Measurements from ENCODE around the gene ASIC4. TPM values are rescaled to one million over a fixed set of nuclear protein-coding genes. Genes with fewer than 3 reads are reported as not detected.
A peak's percentile ranks its signal among the peaks of the same experiment; 100 is the strongest.

Gene ASIC4
- polyA plus RNA-seq, 3 donors: not detected

GRCh38 chr2:219578811-219579613 is 64.7 kb downstream of the ASIC4 start:
- H3K27ac ChIP-seq (ENCODE audit: low read depth in 1 of 2, low read length in 2 of 2): no peak overlapping the region
- no peak overlapping the region for H3K4me3 ChIP-seq (replicated peaks in 1 of 3; ENCODE audit: low read depth in 2 of 3, low read length in 3 of 3)
- DNase-seq: peak; percentile 64 to 79 (median 76)
- no peaks in the 10 kb centered on the region for H3K36me3 ChIP-seq (replicated peaks in 1 of 2; ENCODE audit: control insufficient read depth in 1 of 2, insufficient read depth in 2 of 2, low read length in 2 of 2)
- H3K27me3 ChIP-seq (ENCODE audit: control insufficient read depth in 2 of 2, insufficient read depth in 2 of 2, low read length in 2 of 2): peaks cover 0 to 3% of the 10 kb centered on the region in 2 donors
- peaks cover 16% of the 10 kb centered on the region for H3K4me1 Mint-ChIP-seq
- H3K27ac Mint-ChIP-seq: peak overlapping the region in 6 of 7 donors; percentile 16 to 63 (median 28)
- H3K36me3 Mint-ChIP-seq: no peaks in the 10 kb centered on the region
- no peak for TF ChIP-seq CTCF (IDR thresholded peaks at IDR 0.05)
- no peaks in the 10 kb centered on the region for H4K20me1 ChIP-seq (ENCODE audit: insufficient read depth, low read length)
- H3K79me2 ChIP-seq (ENCODE audit: insufficient read depth, low read length): no peaks in the 10 kb centered on the region
- peaks cover 0 to 5% (median 0%) of the 10 kb centered on the region in 7 donors for H3K9me3 Mint-ChIP-seq
- H3K9ac ChIP-seq (ENCODE audit: insufficient read depth, low read length, poor library complexity, severe bottlenecking): no peak overlapping the region
- H3K4me1 ChIP-seq (ENCODE audit: control insufficient read depth in 1 of 2, insufficient read depth in 2 of 2, low read length in 2 of 2): peaks cover 8 to 11% of the 10 kb centered on the region in 2 donors
- intact Hi-C loops (cut with micrococcal nuclease): no loop called here
- no peaks in the 10 kb centered on the region for H3K9me3 ChIP-seq (replicated peaks in 1 of 2; ENCODE audit: control insufficient read depth in 1 of 2, insufficient read depth in 1 of 2, low read length in 2 of 2)
- 96% methylated on average over 3 of the region's 8 CpGs for WGBS (ENCODE audit: insufficient coverage)
- H3K4me2 ChIP-seq (replicated peaks; ENCODE audit: extremely low read depth, low read length, poor library complexity, severe bottlenecking): no peak overlapping the region
- peaks cover 6 to 8% (median 7%) of the 10 kb centered on the region in 3 donors for H3K27me3 Mint-ChIP-seq (ENCODE audit: low read depth in 3 of 3)
- no peak overlapping the region for H3K4me3 Mint-ChIP-seq
- H2AFZ ChIP-seq (ENCODE audit: insufficient read depth, low read depth, low read length, poor library complexity, severe bottlenecking): peak overlapping the region; percentile 56

- peaks cover 12% of the 10 kb centered on the region for H3K4me1 Mint-ChIP-seq
- TF ChIP-seq CTCF (IDR thresholded peaks at IDR 0.05): no peak
- Histone ChIP-seq H3K9me3 (replicated peaks in 1 of 2; ENCODE audit: control insufficient read depth in 1 of 2, insufficient read depth in 1 of 2, low read length in 2 of 2) (no peaks in the 10 kb centered on the region), H3K4me1 (ENCODE audit: control insufficient read depth in 1 of 2, insufficient read depth in 2 of 2, low read length in 2 of 2) (peaks cover 8 to 11% of the 10 kb centered on the region in 2 donors), H3K4me3 (replicated peaks in 1 of 3; ENCODE audit: low read depth in 2 of 3, low read length in 3 of 3) (no peak overlapping the region), H3K27me3 (ENCODE audit: control insufficient read depth in 2 of 2, insufficient read depth in 2 of 2, low read length in 2 of 2) (peaks cover 0 to 8% of the 10 kb centered on the region in 2 donors), H3K4me2 (replicated peaks; ENCODE audit: extremely low read depth, low read length, poor library complexity, severe bottlenecking) (no peak overlapping the region), H2AFZ (ENCODE audit: insufficient read depth, low read depth, low read length, poor library complexity, severe bottlenecking) (no peak overlapping the region), H4K20me1 (ENCODE audit: insufficient read depth, low read length) (no peaks in the 10 kb centered on the region), H3K9ac (ENCODE audit: insufficient read depth, low read length, poor library complexity, severe bottlenecking) (no peak overlapping the region), H3K79me2 (ENCODE audit: insufficient read depth, low read length) (no peaks in the 10 kb centered on the region), H3K36me3 (replicated peaks in 1 of 2; ENCODE audit: control insufficient read depth in 1 of 2, insufficient read depth in 2 of 2, low read length in 2 of 2) (no peaks in the 10 kb centered on the region), H3K27ac (ENCODE audit: low read depth in 1 of 2, low read length in 2 of 2) (no peak overlapping the region)
- DNase-seq: no peak
- WGBS (ENCODE audit: insufficient coverage): 63% methylated on average over 1 of the region's 2 CpGs
- H3K36me3 Mint-ChIP-seq: no peaks in the 10 kb centered on the region
- intact Hi-C loops (cut with micrococcal nuclease): no loop called here
- peak overlapping the region in 1 of 7 donors; percentile 16 for H3K27ac Mint-ChIP-seq
- peaks cover 0 to 5% (median 0%) of the 10 kb centered on the region in 7 donors for H3K9me3 Mint-ChIP-seq
- peaks cover 4 to 8% (median 8%) of the 10 kb centered on the region in 3 donors for H3K27me3 Mint-ChIP-seq (ENCODE audit: low read depth in 3 of 3)
- no peak overlapping the region for H3K4me3 Mint-ChIP-seq
Measured at GRCh38 chr2:219581346-219581745, 67.1 kb downstream of the ASIC4 start.

Small RNA genes lying within 50 kb of the gene (small RNA-seq; reads per million reads assigned to genes)
- not detected for gene MIR3132 (ENCODE audit: insufficient read length, low read depth)

Other genes with a start within 250 kb of the ASIC4 start
- 10 to 100 TPM in 1 of 3 donors, 1 to 10 TPM in 2; 1.7 to 55.4 (median 1.9) TPM for gene DNAJB2, start 235.1 kb upstream of the ASIC4 start, polyA plus RNA-seq
- gene PTPRN, start 205.1 kb upstream of the ASIC4 start, polyA plus RNA-seq: not detected
- not detected for gene RESP18, start 181.7 kb upstream of the ASIC4 start, polyA plus RNA-seq
- 10 to 100 TPM; 51.6 to 83.1 (median 60.6) TPM for gene DNPEP, start 126.6 kb upstream of the ASIC4 start, polyA plus RNA-seq
- 1 to 10 TPM; 2.4 to 4.0 (median 2.4) TPM for gene DES, start 96.1 kb upstream of the ASIC4 start, polyA plus RNA-seq
- not detected for gene SPEG, start 79.6 kb upstream of the ASIC4 start, polyA plus RNA-seq
- gene GMPPA, start 15.6 kb upstream of the ASIC4 start, polyA plus RNA-seq: 10 to 100 TPM; 35.5 to 71.2 (median 35.9) TPM
- under 1 TPM; 0.09 to 0.32 (median 0.09) TPM for gene CHPF, start 29.3 kb downstream of the ASIC4 start, polyA plus RNA-seq
- gene TMEM198, start 29.5 kb downstream of the ASIC4 start, polyA plus RNA-seq: not detected
- under 1 TPM in 1 of 3 donors, not detected in 2; 0.09 TPM for gene OBSL1, start 57.1 kb downstream of the ASIC4 start, polyA plus RNA-seq
- gene INHA, start 57.8 kb downstream of the ASIC4 start, polyA plus RNA-seq: not detected
- 10 to 100 TPM; 13.0 to 79.1 (median 15.7) TPM for gene STK11IP, start 83.4 kb downstream of the ASIC4 start, polyA plus RNA-seq
- gene SLC4A3, start 113.1 kb downstream of the ASIC4 start, polyA plus RNA-seq: under 1 TPM in 1 of 3 donors, not detected in 2; 0.31 TPM